ENCODE measurements around the gene AEBP1.

The AEBP1 gene

GRCh38 chr7:44101966-44102845, 1.9 kb upstream of the AEBP1 start:
- DNase-seq (ENCODE audit: low read depth, low spot score), result no peak

GRCh38 chr7:44102846-44103565, 1.1 kb upstream of the AEBP1 start:
- DNase-seq (ENCODE audit: low read depth, low spot score), result no peak
- H3K27ac ChIP-seq, result no peak overlapping the region

More at GRCh38 chr7:44101966-44102845, 1.9 kb upstream of the AEBP1 start:
- no peak overlapping the region for H3K27ac ChIP-seq

GRCh38 chr7:44103566-44103922, 601 bp upstream of the AEBP1 start:
- no peak overlapping the region for H3K27ac ChIP-seq
- no peak for DNase-seq (ENCODE audit: low read depth, low spot score)

GRCh38 chr7:44104860-44105771, 971 bp downstream of the AEBP1 start:
- no peak overlapping the region for H3K27ac ChIP-seq
- no peak for DNase-seq (ENCODE audit: low read depth, low spot score)

GRCh38 chr7:44105832-44106231, 1.7 kb downstream of the AEBP1 start:
- no peak for DNase-seq (ENCODE audit: low read depth, low spot score)
- no peak overlapping the region for H3K27ac ChIP-seq

- no peak for DNase-seq (ENCODE audit: low read depth, low spot score)
- no peak overlapping the region for H3K27ac ChIP-seq
Measured at GRCh38 chr7:44106311-44107065, 2.3 kb downstream of the AEBP1 start.

- no peak overlapping the region for H3K27ac ChIP-seq
- no peak for DNase-seq (ENCODE audit: low read depth, low spot score)
Measured at GRCh38 chr7:44107116-44107960, 3.2 kb downstream of the AEBP1 start.

- DNase-seq (ENCODE audit: low read depth, low spot score), result no peak
- H3K27ac ChIP-seq, result no peak overlapping the region
Measured at GRCh38 chr7:44107961-44108767, 4.0 kb downstream of the AEBP1 start.

- no peak for DNase-seq (ENCODE audit: low read depth, low spot score)
- H3K27ac ChIP-seq, result no peak overlapping the region
Measured at GRCh38 chr7:44108768-44109750, 4.9 kb downstream of the AEBP1 start.

GRCh38 chr7:44109991-44110390, 5.8 kb downstream of the AEBP1 start:
- no peak for DNase-seq (ENCODE audit: low read depth, low spot score)

GRCh38 chr7:44110719-44111635, 6.8 kb downstream of the AEBP1 start:
- no peak for DNase-seq (ENCODE audit: low read depth, low spot score)
- H3K27ac ChIP-seq, result no peak overlapping the region

More at GRCh38 chr7:44109991-44110390, 5.8 kb downstream of the AEBP1 start:
- no peak overlapping the region for H3K27ac ChIP-seq

GRCh38 chr7:44111761-44112160, 7.6 kb downstream of the AEBP1 start:
- DNase-seq (ENCODE audit: low read depth, low spot score), result no peak
- no peak overlapping the region for H3K27ac ChIP-seq

- DNase-seq (ENCODE audit: low read depth, low spot score), result no peak
Measured at GRCh38 chr7:44112231-44112996, 8.3 kb downstream of the AEBP1 start.

GRCh38 chr7:44112997-44113763, 9.0 kb downstream of the AEBP1 start:
- no peak overlapping the region for H3K27ac ChIP-seq
- DNase-seq (ENCODE audit: low read depth, low spot score), result no peak

More at GRCh38 chr7:44112231-44112996, 8.3 kb downstream of the AEBP1 start:
- no peak overlapping the region for H3K27ac ChIP-seq
